HG02763 (cell line): ENCODE data around the gene NEURL1B.

Experiments
- ATAC-seq: cut with Tn5 transposase; IDR thresholded peaks from one replicate; pipeline ENCODE4 v1.9.1; 2021; ENCODE audit warnings: mild to moderate bottlenecking, moderate library complexity; ENCODE audit not compliant: unreplicated experiment

The NEURL1B gene

GRCh38 chr5:172713809-172714490 is 72.9 kb downstream of the NEURL1B start:
- ATAC-seq: no peak

- ATAC-seq: no peak
These were observed 73.7 kb downstream of the NEURL1B start for GRCh38 chr5:172714491-172715420.

- ATAC-seq: no peak
These were observed 74.3 kb downstream of the NEURL1B start for GRCh38 chr5:172715421-172715780.

- ATAC-seq: no peak
These were observed 75.0 kb downstream of the NEURL1B start for GRCh38 chr5:172715931-172716682.

GRCh38 chr5:172716796-172717313 is 75.8 kb downstream of the NEURL1B start:
- no peak for ATAC-seq

- ATAC-seq: no peak
These were observed 76.6 kb downstream of the NEURL1B start for GRCh38 chr5:172717481-172718195.

- no peak for ATAC-seq
These were observed 77.6 kb downstream of the NEURL1B start for GRCh38 chr5:172718527-172719114.

GRCh38 chr5:172719211-172719610 is 78.1 kb downstream of the NEURL1B start:
- no peak for ATAC-seq

- no peak for ATAC-seq
These were observed 79.6 kb downstream of the NEURL1B start for GRCh38 chr5:172720655-172721054.

GRCh38 chr5:172721455-172722326 is 80.6 kb downstream of the NEURL1B start:
- no peak for ATAC-seq

GRCh38 chr5:172722327-172722815 is 81.3 kb downstream of the NEURL1B start:
- ATAC-seq: no peak

GRCh38 chr5:172723508-172723907 is 82.4 kb downstream of the NEURL1B start:
- ATAC-seq: no peak

GRCh38 chr5:172724242-172725183 is 83.5 kb downstream of the NEURL1B start:
- no peak for ATAC-seq

- ATAC-seq: no peak
These were observed 84.2 kb downstream of the NEURL1B start for GRCh38 chr5:172725273-172725672.

GRCh38 chr5:172725785-172726184 is 84.7 kb downstream of the NEURL1B start:
- ATAC-seq: no peak

- no peak for ATAC-seq
These were observed 85.9 kb downstream of the NEURL1B start for GRCh38 chr5:172726966-172727365.

GRCh38 chr5:172727551-172727950 is 86.5 kb downstream of the NEURL1B start:
- no peak for ATAC-seq
